LNCaP clone FGC (cell line): Measurements from ENCODE around the gene OSR1.

ENCODE experiments used
- DNase-seq: peaks from one replicate; pipeline ENCODE4 v3.0.0-alpha.2; 2011; ENCODE audit warnings: low read depth
- H3K4me3 ChIP-seq: 2 replicates; pipeline ENCODE4 v1.5.1; 2011; ENCODE audit warnings: mild to moderate bottlenecking, low read depth, low read length, control low read depth
- TF ChIP-seq, protein P1 (sequence below): IDR thresholded peaks from 2 replicates; pipeline ENCODE4 v1.5.1; 2012; ENCODE audit warnings: mild to moderate bottlenecking; ENCODE audit not compliant: control insufficient read depth, insufficient read depth; ENCODE audit errors: extremely low read depth

The OSR1 gene

DNA sequence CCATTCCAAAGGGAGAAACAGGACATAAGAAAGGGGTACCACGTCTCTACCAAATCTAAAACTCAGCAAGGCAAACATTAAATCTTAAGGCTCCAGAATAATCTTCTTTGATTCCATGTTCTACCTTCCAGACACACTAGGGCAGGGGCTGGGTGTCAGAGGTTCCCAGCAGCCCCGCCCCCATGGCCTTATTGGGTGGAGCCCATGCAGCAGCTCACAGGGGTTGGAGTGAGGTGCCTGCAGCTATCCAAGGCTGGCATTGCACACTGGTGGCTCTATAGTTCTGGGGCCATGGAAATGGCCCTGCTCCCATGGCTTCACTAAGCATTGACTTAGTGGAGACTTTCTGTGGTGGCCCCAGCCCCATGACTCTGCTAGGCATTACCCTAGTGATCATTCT, 14.9 kb upstream of the OSR1 start:
- H3K4me3 ChIP-seq: no peak overlapping the region
- TF ChIP-seq, protein P1, sequence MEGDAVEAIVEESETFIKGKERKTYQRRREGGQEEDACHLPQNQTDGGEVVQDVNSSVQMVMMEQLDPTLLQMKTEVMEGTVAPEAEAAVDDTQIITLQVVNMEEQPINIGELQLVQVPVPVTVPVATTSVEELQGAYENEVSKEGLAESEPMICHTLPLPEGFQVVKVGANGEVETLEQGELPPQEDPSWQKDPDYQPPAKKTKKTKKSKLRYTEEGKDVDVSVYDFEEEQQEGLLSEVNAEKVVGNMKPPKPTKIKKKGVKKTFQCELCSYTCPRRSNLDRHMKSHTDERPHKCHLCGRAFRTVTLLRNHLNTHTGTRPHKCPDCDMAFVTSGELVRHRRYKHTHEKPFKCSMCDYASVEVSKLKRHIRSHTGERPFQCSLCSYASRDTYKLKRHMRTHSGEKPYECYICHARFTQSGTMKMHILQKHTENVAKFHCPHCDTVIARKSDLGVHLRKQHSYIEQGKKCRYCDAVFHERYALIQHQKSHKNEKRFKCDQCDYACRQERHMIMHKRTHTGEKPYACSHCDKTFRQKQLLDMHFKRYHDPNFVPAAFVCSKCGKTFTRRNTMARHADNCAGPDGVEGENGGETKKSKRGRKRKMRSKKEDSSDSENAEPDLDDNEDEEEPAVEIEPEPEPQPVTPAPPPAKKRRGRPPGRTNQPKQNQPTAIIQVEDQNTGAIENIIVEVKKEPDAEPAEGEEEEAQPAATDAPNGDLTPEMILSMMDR: no peak
- DNase-seq: no peak

DNA sequence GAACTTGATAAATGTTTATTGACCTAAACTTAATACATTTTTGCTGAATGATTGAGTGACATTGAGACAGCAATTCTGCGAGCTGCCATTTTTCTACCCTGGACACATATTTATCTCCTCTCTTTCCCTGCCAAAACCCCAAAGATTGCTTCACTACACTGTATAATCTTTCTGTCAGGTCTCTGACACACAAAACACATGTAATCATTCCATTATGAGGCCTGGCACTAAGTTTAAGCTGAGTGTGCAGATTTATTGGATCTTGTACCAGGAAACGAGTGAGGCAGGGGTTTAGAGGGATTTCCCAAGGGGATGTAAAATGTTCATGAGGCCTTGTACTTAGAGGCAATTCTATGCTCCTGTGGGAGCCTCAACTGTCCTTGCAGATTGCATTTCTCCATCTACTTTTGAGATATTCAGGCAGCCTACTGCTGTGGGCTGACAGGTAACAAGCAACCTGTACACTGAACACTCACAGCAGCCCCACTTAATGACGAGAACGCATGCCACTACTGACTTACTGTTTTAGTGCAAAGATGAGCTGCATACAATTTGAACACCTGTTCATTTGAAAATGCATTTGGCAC, 13.7 kb upstream of the OSR1 start:
- no peak for DNase-seq
- no peak overlapping the region for H3K4me3 ChIP-seq
- TF ChIP-seq, protein P1: no peak

DNA sequence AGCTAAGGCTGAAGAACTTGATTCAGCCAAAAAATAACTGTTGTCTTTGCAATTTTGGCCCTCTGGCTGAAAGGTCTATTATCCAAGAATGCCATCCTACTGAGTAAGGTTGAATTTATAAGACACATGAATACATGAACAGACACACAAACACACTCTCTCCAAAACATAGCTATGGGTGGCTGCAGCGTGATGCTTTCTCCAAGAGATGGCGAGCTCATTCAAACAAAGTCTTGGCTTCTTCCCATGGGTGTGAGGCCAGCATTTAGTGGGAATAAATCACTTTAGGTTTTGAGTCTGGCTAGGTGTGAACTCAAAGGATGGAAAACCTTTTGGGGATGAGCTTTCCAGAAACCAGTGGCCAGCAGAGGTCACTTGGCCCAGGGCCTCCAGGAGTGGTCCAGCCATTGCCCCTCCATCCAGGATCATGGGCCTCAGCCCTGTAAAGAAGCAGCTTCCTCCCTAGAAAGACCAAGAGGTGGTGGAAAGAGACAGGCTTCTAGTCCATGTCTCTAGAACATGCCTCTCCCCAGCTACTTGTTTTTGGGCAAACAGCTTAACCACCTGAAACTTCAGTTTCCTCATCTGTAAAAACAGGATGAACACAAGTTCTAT, 11.0 kb upstream of the OSR1 start:
- TF ChIP-seq, protein P1: peak; percentile 63
- DNase-seq: peak; percentile 15
- H3K4me3 ChIP-seq: no peak overlapping the region

DNA sequence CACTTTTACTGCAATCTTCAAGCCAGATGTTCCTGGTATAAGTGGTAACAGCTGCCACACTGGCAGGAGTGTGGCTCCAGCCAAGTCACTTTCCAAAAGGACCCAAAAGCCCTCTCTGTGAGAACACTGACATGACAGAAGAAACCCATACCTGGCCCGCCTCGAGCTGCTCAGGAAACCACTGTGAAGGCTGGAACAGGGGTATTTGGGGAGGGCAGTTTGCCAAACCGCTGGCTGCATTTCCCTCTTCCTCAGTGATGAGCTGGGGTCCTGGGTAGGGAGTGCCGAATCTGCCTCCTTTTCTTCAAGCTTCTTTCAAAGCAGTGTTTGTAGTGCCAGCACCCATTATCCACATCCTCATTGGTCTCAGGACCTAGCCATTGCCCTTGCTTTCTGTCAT, 10.3 kb upstream of the OSR1 start:
- H3K4me3 ChIP-seq: no peak overlapping the region
- TF ChIP-seq, protein P1: no peak
- no peak for DNase-seq

DNA sequence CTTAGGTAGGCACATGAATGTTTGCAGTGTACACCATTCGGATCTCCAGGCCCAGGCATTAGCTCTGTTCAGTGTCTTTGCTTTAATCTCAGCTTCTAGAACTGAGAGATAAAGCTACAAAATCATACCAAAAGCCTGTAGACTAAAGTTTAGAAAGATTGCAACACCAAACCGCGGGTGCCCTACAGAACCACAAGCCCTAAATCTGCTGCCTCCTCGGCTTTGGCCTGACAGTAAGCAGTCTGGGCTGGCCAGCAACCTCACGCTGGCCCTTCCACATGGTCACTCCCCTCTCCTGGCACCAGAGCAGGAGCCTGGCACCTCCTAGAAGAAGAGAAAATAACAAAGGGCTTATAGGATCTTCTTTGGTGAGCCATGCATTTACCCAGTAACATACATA, 8.9 kb upstream of the OSR1 start:
- TF ChIP-seq, protein P1: no peak
- H3K4me3 ChIP-seq: no peak overlapping the region
- no peak for DNase-seq

DNA sequence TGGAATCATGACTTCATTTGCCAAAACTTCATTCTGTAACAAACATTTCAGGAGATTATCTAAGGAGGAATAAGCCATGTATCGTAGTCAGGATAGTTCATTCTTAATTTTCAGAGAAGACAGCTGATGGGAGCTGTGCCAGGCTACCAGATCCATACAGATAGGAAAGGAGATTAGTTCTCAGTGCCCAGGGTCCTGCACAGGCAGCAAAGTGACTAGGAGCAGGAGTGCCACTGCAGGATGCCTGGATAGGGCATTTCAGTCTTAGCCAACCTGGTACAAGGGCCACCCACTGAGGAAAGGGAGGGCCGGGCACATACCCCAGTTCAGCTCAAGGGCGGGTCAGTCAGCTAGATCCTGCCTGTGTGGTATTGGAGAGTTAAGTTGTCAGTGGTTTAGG, 6.7 kb upstream of the OSR1 start:
- DNase-seq: no peak

More for the DNA sequence above, 6.7 kb upstream of the OSR1 start:
- TF ChIP-seq, protein P1: no peak
- H3K4me3 ChIP-seq: no peak overlapping the region
